GM21390 (cell line): ENCODE data around the gene KCNN3.
"Not testable (repeated sequence)": the region's sequence is repeated elsewhere in the genome, so short reads cannot be mapped to it uniquely, and the experiment has no call there.

ENCODE experiments used
- ATAC-seq: cut with Tn5 transposase; IDR thresholded peaks from one replicate; pipeline ENCODE4 v1.9.1; 2021; ENCODE audit not compliant: unreplicated experiment

Gene KCNN3

DNA sequence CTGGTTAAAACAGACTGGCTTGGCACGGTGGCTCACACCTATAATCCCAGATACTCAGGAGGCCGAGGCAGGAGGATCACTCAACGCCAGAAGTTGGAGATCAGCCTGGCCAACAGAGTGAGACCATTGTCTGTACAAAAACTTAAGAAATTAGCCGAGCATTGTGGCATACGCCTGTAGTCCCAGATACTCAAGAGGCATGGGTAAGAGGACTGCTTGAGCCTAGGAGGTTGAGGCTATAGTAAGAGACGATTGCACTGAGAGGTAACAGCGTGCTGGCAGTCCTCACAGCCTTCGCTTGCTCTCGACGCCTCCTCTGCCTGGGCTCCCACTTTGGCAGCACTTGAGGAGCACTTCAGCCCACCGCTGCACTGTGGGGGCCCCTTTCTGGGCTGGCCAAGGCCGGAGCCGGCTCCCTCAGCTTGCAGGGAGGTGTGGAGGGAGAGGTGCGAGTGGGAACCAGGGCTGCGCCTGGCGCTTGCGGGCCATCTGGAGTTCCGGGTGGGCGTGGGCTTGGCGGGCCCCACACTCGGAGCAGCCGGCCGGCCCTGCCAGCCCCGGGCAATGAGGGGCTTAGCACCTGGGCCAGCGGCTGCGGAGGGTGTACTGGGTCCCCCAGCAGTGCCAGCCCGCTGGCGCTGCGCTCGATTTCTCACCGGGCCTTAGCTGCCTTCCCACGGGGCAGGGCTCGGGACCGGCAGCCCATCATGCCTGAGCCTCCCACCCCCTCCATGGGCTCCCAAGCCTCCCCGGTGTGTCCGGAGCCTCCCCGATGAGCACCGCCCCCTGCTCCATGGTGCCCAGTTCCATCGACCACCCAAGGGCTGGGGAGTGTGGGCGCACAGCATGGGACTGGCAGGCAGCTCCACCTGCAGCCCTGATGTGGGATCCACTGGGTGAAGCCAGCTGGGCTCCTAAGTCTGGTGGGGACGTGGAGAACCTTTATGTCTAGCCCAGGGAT lies 199.5 kb downstream of the KCNN3 start:
- not testable (repeated sequence) for ATAC-seq

DNA sequence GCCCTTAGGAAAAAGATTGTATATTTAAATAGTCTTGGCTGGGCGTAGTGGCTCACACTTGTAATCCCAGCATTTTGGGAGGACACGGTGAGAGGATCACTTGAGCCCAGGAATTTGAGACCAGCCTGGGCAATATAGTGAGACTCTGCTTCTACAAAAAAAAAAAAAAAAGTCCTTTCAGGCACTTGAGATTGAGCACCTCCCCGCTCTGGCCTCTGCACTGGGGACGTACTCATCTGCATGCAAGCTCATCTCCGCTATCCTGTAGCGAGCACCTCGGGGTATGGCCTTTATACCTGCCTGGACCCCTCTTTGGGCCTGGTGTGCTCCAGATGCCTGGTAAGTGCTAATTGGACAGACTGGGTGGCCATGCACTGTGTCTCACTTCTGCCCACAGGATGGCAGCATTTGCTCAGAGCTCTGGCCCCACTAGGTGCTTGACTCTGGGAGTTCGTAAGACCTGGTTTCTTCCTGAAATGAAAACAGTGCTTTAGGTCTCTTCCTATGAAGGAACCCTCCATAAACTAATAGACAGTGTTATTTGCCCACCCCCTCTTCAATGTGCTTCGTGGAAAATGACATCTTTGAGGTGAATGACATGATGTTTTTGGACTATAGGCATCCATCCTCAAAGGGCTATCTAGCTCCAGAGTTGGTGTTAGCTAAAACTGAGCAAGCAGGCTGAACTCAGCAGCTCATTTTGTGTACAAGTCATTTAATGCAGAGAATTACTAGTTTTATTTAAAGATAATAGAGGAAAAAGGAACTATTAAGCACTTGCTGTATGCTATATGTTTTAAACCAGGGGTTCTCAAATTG lies 200.4 kb downstream of the KCNN3 start:
- ATAC-seq = peak; percentile 60

DNA sequence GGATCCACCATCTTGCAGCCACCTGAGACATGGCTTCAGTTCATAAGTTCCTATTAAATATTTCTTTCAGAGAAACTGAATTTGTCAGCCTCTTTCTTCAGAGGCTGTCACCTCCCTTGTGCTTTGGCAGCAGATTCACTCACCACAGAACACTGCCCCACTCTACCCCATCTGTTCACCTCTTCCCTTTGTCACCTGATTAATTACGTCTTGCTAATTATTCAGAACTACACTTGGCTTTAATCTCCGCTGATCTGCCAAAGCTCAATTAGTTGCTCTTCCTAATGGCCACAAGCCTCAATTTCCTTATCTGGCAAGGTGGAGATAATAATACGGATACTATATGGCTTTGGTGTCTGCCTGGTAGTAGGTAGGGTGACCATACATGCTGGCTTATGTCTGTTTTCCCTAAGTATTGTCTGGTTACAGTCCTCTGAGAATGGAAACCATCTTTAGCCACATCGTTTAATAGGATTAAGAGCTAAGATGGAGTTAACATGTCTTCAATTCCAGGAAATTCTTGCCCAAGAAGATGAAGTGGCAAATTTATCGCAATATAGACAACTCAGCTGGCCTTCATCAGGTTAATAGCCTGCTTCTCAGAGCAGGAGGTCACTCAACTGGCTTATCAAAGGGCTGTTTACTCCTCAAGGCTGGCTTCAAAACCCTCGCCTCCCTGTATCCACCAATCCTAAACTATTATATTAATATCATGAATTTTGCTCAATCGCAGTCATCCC lies 203.9 kb downstream of the KCNN3 start:
- no peak for ATAC-seq

DNA sequence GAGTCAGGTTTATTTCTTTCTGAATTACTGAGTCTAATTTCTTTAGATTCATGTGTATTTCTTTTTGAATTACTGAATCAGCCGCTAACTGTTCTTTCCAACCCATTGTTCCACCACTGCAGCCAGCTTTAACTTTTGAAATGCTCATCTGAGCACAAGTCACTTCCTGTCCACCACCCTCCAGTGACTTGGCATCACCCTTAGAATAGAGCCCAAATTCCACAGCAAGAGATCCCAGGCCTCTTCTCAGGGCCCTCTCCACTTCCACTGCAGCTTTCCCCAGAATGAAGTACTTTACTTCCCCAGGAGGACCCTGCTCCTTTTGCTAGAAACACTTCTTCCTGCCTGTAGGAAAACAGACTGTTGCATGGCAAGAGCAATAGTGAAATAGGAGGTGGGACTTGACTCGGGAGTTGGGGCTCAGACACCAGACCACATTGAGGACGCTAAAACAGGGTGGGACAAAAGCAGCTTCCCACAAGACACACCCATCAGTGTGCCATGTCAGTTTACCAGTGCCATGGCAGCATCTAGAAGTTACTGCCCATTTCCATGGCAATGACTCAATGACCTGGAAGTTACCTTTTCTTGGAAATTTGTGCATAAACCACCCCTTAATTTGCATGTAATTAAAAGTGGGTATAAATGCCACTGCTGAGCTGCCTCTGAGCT lies 205.6 kb downstream of the KCNN3 start:
- ATAC-seq = no peak

DNA sequence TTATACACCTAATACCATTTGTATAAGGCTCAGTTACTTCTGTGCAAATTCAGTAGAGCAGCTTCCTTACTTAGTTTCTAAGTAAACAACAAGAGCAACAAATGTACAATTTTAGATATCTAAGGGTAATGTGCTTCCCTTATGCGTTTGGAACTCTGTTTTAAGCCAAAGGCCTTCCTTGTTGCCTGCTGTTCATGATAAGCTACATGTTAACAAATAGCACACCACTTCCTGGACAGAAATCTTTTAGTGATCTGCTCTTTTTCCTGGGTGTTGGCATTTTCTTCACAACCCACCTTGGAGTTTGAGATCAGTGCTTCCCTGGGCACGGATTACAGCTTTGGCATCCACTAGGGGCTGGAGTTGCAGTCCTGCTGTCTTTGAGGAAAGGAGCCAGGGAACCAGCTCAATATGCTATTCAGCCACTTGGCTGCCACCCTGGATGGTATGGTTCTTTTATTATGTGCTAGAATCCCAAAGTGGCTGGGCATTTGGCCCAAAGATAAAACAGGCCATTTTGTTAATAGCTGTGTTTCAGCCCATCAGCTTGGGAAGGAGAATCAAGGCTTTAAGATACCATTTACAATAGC lies 206.5 kb downstream of the KCNN3 start:
- no peak for ATAC-seq

DNA sequence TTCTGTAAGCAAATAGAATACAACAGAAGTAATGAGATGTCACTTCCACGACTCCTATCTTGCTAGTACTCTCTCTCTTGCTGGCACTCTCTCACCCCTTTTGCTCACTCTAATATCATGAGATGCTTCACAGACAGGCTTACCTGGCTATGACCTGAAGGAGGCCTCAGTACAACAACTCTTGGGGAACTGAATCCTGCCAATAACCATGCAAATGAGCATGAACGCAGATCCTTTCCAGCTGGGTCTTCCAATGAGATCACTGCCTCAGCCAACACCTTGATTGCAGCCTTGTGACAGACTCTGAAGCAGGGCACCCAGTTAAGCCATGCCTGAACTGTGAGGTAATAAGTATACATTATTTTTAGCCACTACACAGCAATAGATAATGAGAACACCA lies 209.0 kb downstream of the KCNN3 start:
- ATAC-seq = no peak

DNA sequence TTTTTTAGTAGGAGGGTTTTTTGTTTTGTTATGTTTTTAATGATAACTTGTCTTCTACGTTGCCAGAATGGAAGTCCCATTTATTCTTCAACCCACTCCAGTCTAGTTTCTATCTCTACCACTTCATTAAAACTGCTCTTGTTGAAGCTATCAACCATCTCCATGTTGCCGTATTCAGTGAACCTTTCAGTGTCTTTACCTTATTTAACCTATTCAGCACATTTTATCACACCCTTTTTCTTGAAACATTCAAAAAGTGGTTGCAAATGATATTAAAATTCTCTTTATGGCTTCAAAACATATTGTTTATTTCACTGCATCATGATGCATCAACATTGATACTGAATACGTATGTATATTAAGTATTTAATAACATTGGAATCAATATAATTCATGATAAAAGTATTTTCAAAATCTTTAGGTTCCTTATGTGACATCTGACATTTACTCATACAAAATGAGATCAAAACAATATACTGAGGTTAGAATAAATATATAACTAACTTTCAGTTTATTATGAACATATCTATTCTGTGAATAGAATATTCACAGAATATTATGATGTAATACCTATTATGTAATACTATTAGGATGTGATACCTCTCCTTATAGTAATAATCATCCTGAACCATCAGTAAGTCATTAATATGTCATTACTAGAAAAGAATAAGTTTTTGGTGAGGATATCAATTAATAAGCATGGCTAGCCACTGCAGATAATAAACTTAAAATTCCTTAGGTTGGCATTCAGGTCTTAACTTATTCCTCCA lies 210.1 kb downstream of the KCNN3 start:
- ATAC-seq = no peak

DNA sequence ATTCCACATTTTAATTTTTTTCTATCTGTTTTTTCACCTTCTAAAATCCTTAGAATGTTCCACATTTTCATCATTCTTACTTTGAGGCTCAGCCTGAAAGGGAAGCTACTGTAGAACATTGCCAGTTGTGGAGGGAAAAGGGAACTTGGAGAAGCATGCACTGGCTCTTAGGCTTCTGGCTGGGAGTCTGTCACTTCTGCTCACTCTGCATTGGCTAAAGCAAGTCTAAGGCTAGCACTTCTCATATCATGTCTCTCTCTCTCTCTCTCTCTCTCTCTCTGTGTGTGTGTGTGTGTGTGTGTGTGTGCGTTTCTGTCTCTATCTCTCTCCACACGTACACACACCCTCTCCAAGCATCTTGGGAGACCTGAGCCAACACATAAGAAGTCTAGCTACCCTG lies 212.5 kb downstream of the KCNN3 start:
- ATAC-seq = no peak

DNA sequence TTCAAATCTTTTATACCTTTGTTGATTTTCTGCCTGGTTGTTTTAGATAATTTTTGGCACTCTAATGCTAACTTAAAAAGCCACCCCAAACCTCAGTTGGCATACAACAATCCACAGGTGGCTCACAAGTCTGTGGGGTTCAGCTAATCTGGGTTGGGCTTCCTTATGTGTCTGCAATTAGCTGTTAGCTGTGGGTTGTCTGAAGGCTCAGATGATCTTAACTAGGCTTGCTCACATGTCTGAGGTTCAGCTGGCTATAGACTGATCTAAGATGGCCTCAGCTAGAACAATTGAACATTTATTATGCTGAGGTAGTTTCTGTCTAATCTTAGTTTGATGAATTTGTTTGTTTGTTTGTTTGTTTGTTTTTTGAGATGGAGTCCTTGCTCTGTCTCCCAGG lies 217.2 kb downstream of the KCNN3 start:
- ATAC-seq = no peak
